ENCODE measurements around the gene DDX17. TPM values are rescaled to one million over a fixed set of nuclear protein-coding genes. Genes with fewer than 3 reads are reported as not detected.

Gene DDX17
- total RNA-seq, 6 donors from 2014 or later: 428 to 2,078 (median 621) TPM

DNA sequence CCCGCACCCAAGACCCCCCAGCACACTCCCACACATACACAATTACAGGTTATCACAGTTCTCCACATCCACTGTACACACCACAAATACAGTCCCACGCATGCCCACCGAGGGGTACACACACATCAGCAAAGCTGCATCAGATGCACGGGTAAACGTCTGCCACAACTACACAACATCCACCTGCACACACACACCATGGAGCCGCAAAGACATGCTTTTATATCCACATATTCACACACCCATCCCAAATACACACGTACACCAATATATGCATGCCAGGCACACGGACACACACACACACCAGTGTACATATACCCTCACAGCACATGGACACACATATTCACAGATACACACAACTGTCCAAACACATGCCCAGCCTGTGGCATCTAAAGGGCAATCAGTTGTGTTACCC is 45.7 kb downstream of the DDX17 start:
- Histone ChIP-seq H3K27me3 (peaks cover 3 to 24% (median 13%) of the 10 kb centered on the region in 4 donors), H3K4me3 (no peak overlapping the region), H3K9me3 (no peaks in the 10 kb centered on the region), H3K27ac (no peak overlapping the region), H3K36me3 (no peaks in the 10 kb centered on the region), H3K4me1 (peaks cover 16 to 25% (median 21%) of the 10 kb centered on the region in 4 donors)
- no peak for ATAC-seq (ENCODE audit: low FRiP score in 2 of 2)
- 49 to 58% methylated on average over 7 to 8 of the region's 8 CpGs for WGBS, 2 donors
- TF ChIP-seq POLR2AphosphoS5 (IDR thresholded peaks at IDR 0.05): no peak
- TF ChIP-seq POLR2A (IDR thresholded peaks at IDR 0.05): no peak
- TF ChIP-seq EP300 (IDR thresholded peaks at IDR 0.05): no peak
- TF ChIP-seq, protein P1, sequence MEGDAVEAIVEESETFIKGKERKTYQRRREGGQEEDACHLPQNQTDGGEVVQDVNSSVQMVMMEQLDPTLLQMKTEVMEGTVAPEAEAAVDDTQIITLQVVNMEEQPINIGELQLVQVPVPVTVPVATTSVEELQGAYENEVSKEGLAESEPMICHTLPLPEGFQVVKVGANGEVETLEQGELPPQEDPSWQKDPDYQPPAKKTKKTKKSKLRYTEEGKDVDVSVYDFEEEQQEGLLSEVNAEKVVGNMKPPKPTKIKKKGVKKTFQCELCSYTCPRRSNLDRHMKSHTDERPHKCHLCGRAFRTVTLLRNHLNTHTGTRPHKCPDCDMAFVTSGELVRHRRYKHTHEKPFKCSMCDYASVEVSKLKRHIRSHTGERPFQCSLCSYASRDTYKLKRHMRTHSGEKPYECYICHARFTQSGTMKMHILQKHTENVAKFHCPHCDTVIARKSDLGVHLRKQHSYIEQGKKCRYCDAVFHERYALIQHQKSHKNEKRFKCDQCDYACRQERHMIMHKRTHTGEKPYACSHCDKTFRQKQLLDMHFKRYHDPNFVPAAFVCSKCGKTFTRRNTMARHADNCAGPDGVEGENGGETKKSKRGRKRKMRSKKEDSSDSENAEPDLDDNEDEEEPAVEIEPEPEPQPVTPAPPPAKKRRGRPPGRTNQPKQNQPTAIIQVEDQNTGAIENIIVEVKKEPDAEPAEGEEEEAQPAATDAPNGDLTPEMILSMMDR (IDR thresholded peaks at IDR 0.05): no peak
- no peak for DNase-seq

DNA sequence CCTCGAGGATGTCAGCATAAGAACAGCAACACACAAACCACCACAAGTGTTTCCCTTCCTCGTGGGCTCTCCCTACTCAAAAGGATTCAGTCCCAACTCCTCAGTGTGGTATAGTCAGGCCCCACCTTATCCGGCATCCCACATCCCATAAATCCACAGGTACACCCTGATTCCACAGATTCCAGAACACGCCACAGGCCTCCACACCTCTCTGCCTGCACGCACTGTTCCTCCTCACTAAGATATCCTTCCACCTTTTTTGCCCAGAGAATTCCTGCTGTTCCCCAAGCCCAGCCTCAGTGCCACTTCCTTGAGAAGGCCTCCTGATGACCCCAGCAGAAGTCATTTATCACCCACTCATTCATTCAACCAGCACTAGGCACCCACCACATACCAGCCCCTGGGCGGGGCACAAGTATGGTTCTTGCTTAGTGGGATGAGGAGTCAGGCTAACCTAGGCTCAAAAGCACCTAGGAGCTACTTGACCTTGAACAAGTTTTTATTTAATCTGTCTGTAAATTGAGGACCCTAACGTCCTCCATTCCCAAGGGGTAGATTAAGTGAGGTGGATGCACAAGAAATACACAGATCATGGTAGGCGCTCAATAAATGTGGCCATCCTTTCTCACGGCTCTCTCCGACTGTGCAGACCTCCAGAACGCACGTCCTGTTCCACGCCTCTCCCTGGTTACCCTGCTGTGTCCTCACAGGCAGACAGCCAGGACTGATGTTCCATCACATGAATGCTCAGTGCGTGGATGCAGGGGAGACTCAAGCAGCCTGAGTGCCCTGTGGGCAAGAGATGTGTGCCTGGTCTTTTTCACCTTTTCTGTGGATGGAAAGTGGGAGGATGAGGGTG is 49.0 kb downstream of the DDX17 start:
- peaks cover 3 to 43% (median 22%) of the 10 kb centered on the region in 4 donors for H3K27me3 ChIP-seq
- H3K36me3 ChIP-seq: no peaks in the 10 kb centered on the region
- H3K4me3 ChIP-seq: no peak overlapping the region
- peaks cover 26 to 32% (median 27%) of the 10 kb centered on the region in 4 donors for H3K4me1 ChIP-seq
- ATAC-seq (ENCODE audit: low FRiP score in 2 of 2): no peak
- no peak for TF ChIP-seq POLR2A (IDR thresholded peaks at IDR 0.05)
- TF ChIP-seq POLR2AphosphoS5 (IDR thresholded peaks at IDR 0.05): no peak
- TF ChIP-seq, protein P1 (IDR thresholded peaks at IDR 0.05): no peak
- TF ChIP-seq EP300 (IDR thresholded peaks at IDR 0.05): no peak
- DNase-seq: no peak
- 81 to 86% methylated on average over 13 to 14 of the region's 14 CpGs for WGBS, 2 donors
- no peak overlapping the region for H3K27ac ChIP-seq
- no peaks in the 10 kb centered on the region for H3K9me3 ChIP-seq

DNA sequence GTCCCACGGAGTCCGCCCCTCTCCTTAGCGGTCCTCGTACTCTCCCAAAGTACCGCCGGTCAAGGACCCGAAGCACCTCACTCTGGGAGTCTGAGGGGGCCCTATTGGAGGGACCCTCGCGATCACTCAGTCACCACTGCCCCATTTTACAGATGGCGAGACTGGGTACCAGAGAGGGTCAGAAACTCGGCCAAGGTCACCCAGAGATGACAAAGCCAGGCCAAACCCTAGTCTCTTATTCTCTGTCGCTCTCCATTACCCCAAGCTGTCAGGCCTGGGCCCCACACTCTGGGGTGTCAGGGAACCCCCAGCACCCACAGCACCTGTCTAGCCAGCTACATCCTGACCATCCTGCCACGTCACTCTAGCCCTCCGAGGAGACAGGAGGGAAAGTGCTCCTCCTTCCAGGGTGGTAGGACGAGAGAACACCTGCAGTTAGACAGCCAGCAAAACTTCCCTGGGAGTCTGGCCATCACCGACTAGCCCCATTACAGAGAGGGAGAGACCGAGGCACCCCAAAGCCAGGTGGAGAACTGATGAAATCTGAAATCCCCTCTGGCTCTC is 49.8 kb downstream of the DDX17 start:
- Histone ChIP-seq H3K4me3 (peak overlapping the region in 1 of 4 donors; percentile 47), H3K4me1 (peaks cover 19 to 25% (median 20%) of the 10 kb centered on the region in 4 donors)

DNA sequence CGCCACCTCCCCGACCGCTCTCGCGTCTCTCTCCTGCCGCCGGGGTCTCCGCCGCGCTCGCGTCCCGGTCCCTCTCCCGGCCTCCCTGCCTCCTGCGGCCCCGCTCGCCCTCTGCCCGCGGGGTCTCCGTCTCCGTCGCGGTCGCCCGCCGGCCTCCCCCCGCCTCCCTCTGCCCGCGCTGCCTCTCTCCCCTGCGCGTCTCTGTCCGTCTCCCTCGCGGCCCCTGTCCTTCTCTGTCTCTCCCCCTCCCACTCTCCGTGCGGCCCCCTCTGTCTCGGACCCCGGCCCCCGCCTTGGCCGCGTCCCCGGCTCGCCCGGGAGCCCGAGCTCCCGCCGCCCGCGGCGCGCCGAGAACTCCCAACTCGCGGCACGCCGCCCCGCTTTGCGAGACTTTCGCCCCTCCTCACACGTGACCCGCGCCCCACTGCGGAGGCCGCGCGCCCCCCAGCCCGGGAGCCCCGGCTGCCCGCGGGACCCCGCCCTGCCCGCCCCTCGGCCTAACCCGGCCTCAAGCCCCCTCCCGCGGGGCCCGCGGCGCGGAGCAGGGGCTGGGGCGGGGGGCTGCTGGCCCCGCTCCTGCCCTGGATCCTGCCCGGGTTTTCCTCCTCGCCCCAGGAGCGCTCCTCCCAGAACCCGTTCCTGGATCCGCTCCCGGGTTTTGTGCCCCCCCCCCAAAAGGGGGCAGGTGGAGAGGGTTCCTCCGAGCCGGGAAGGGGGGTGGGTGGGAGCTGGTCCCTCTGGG is 50.4 kb downstream of the DDX17 start:
- Histone ChIP-seq H3K4me1 (peaks cover 15 to 22% (median 18%) of the 10 kb centered on the region in 4 donors), H3K27me3 (peaks cover 3 to 40% (median 22%) of the 10 kb centered on the region in 4 donors), H3K27ac (no peak overlapping the region), H3K4me3 (peak overlapping the region in 3 of 4 donors; percentile 41 to 48 (median 47)), H3K9me3 (no peaks in the 10 kb centered on the region), H3K36me3 (no peaks in the 10 kb centered on the region)
- no peak for DNase-seq
- no peak for ATAC-seq (ENCODE audit: low FRiP score in 2 of 2)
- no peak for TF ChIP-seq POLR2A (IDR thresholded peaks at IDR 0.05)
- 1 to 2% methylated on average over 8 to 18 of the region's 90 CpGs for WGBS, 2 donors

More for the DNA sequence above, 49.8 kb downstream of the DDX17 start:
- 62 to 67% methylated on average over 9 to 17 of the region's 17 CpGs for WGBS, 2 donors
- Histone ChIP-seq H3K36me3 (no peaks in the 10 kb centered on the region), H3K27me3 (peaks cover 3 to 43% (median 22%) of the 10 kb centered on the region in 4 donors), H3K27ac (no peak overlapping the region), H3K9me3 (no peaks in the 10 kb centered on the region)
- ATAC-seq (ENCODE audit: low FRiP score in 2 of 2) (no peak), DNase-seq (no peak)
- no peak for TF ChIP-seq POLR2AphosphoS5 (IDR thresholded peaks at IDR 0.05)
- no peak for TF ChIP-seq EP300 (IDR thresholded peaks at IDR 0.05)
- TF ChIP-seq, protein P1 (IDR thresholded peaks at IDR 0.05): no peak

DNA sequence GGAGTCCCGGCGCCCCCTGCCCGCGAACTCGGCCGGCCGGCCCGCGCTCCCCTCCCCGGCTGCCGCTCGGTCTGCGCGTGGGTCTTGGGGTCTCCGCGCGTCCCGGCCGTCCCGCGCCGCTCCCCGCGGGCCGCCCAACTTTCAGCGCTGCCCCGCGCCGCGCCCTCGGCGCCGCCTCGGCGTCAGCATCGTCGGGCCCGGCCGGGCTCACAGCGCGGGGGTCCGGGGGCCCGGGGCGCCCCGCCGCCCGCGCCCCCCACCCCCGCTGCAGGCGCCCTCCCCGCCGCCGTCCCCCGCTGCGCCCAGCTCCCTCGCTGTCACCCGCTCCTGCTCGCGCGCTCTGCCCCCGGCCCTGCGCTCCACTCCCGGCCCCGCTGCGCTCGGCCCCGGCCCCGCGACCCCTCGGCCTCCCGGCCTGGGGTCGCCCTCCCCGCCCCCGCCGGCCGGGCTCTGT is 51.0 kb downstream of the DDX17 start, which contains the start of gene KCNJ4:
Gene KCNJ4 (minus strand): TSS at position 124 of the 454 bp plus-strand sequence. CDS start 27,067 bp downstream, outside the sequence.
- Histone ChIP-seq H3K27ac (no peak within 1 kb of the TSS), H3K4me3 (peak within 1 kb of the TSS in 3 of 4 donors; percentile 41 to 52 (median 48)), H3K9me3 (no peaks in the 10 kb centered on the region), H3K4me1 (peaks cover 15 to 22% (median 18%) of the 10 kb centered on the region in 4 donors), H3K36me3 (no peaks in the 10 kb centered on the region), H3K27me3 (peaks cover 3 to 40% (median 22%) of the 10 kb centered on the region in 4 donors)
- WGBS, 2 donors: 0% methylated on average over 12 of the region's 76 CpGs; no CpG with 5 or more reads in 1 of the 2 donors
- ATAC-seq (ENCODE audit: low FRiP score in 2 of 2): no peak
- no peak for DNase-seq
- TF ChIP-seq, protein P1 (IDR thresholded peaks at IDR 0.05): no peak
- TF ChIP-seq POLR2AphosphoS5 (IDR thresholded peaks at IDR 0.05): no peak
- no peak for TF ChIP-seq POLR2A (IDR thresholded peaks at IDR 0.05)
- no peak for TF ChIP-seq EP300 (IDR thresholded peaks at IDR 0.05)

All from upper lobe of left lung (tissue), 6 donors.